Hepatic stellate cell (primary cell): Measurements from ENCODE around the gene ICAM2.
"Not testable (repeated sequence)": the region's sequence is repeated elsewhere in the genome, so short reads cannot be mapped to it uniquely, and the experiment has no call there.

Experiments used
- DNase-seq: peaks from one replicate; pipeline ENCODE4 v3.0.0; 2011; ENCODE audit warnings: low spot score

ICAM2 gene

DNA sequence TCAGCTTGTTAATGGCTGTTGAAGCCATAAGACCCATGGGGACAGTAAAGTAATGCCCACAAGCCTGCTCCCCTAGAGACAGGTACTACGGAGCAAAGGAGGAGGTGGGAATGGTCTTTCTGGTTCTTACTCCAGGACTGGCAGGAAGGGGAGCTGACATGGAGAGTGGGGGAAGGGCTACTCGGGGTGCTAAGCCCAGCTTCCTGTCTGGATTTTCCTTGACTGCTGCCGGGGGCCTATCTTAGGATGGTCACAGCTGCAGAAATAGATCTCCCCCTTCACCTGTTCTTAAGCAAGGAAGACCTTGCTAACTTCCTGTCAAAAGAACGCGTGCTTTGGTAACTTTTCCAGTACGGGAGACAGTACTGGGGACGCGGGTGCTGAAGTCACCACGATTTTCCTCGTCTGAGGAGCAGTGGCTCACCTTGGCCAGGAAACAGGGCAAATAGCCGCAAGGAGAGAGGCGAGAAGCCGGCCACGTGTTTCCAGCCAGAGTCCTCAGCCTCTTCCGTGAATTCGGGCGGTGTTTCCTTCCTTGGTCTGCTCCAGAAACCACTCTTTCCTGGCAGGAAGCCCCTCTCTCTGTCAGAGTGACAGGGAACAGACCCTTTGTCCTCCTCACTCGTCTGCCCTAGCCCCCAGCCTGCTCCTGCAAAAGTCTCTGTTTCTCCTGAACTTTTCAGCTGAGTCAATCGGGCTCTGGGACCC is 22.9 kb downstream of the ICAM2 start:
- no peak for DNase-seq

DNA sequence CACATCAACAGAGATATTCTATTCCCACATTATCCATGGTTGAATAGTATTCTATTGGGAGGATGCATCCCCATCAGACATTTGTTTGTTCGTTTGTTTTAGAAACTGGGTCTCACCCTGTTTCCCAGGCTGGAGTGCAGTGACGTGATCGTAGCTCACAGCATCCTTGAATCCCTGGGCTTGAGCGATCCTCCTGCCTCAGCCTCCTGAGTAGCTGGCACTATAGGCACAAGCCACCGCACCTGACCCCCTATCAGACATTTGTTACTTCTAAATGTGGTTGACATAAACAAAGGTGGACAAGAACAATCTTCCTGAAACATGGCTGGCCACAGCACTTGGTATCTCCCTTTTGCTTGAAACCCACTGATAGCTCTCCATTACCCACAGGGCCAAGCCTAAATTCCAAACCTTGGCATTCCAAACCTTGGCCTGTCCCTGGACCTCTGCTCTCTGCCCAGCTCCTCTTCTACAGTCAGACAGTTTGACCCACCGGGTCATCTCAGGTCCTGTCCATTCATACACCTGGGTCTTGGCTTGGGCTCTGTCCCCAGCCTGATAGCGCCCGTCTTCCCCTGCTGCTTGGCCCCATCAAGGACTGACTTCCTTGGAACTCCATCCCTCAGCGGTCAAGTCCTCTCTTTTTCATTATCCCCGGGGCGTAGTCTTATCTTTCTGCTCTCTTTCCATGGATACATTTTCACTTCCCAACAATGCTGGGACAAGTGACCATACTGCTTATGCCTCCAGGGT is 23.8 kb downstream of the ICAM2 start:
- no peak for DNase-seq

GRCh38 chr17:63995626-63996025 is 24.8 kb downstream of the ICAM2 start:
- no peak for DNase-seq

GRCh38 chr17:63993368-63993985 is 27.0 kb downstream of the ICAM2 start:
- no peak for DNase-seq

GRCh38 chr17:63991611-63992010 is 28.8 kb downstream of the ICAM2 start:
- DNase-seq = no peak

GRCh38 chr17:63989622-63990345 is 30.6 kb downstream of the ICAM2 start:
- DNase-seq = no peak

- DNase-seq = peak; percentile 44
Measured at GRCh38 chr17:63988741-63989621, 31.5 kb downstream of the ICAM2 start.

- DNase-seq = no peak
Measured at GRCh38 chr17:63988127-63988478, 32.3 kb downstream of the ICAM2 start.

GRCh38 chr17:63987221-63988126 is 33.0 kb downstream of the ICAM2 start:
- DNase-seq = no peak

DNA sequence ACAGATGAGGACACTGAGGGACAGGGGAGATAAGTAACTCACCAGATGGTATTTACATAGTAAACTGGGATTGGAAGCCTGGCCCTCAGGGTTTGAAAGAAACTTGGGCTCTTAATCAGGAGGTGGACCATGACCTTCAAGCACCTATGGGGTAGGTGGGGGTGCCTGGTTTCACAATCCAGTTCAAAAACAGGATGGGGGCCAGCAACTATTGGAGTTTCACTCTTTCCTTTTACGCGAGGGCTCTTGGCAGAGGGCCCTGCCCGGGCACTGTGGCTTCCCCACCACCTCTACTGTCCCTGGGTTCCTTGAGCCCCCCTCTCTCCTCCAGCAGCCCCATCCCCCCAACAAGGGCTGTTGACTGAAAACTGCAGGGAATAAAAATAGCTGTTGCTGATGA is 33.6 kb downstream of the ICAM2 start:
- DNase-seq = no peak

DNA sequence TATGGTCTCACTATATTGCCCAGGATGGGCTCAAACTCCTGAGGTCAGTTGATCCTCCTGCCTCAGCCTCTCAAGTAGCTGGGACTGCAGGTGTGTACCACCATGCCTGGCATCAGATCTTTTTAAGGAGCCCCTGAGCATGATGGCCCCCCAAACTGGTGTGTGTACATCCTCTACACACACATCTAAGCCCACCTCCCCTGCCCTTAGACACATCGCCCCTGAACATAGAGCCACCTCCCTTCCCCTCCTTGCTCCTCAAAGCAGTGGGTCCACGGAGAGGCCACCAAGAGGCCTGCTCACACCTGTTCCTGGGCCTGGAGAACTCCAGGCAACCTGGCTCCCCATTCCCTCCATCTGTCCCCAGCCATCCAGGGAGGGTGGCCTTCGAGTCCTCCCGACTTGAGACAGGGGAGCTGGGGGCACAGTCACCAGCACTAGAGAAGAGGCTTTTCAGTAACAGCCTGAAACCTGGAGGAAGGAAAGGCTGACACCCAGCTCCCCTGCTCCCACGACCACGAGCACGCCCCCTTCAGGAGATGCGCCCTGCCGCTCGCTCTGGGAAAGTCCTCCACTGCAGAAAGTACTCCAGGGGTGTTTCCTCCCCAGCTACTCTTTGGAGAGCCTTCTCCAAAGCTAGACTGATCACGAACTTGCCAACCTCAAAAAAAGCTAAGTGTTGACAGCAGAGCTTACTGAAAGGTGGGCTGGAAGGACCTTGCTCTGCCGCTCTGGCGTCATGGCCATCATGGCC is 34.9 kb downstream of the ICAM2 start:
- DNase-seq = no peak

- DNase-seq = peak; percentile 84
Measured at GRCh38 chr17:63984651-63985386, 35.6 kb downstream of the ICAM2 start.

GRCh38 chr17:63984236-63984635 is 36.2 kb downstream of the ICAM2 start:
- no peak for DNase-seq

DNA sequence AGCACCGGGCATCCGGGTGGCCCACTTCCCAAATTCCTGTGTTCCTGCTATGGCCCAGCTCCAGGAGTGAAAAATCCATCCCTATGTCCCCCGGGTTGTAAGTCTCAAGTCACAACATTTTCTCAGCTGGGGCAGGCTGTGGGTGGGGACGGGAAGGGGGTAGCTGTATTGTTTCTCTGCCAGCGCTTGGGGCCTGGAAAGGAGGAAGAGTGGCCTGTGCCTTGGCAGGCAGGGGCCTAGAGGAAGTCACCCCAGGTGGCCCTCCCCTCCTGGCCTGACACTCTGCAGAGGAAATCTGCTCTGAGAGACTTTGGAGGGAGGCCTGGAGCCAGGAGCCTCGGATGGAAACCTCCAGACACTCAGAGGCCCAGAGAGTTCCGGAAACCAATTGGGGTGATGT is 37.1 kb downstream of the ICAM2 start:
- DNase-seq = no peak

- not testable (repeated sequence) for DNase-seq
Measured at GRCh38 chr17:63982641-63983040, 37.8 kb downstream of the ICAM2 start.

- no peak for DNase-seq
Measured at GRCh38 chr17:63978272-63979200, 41.9 kb downstream of the ICAM2 start.

DNA sequence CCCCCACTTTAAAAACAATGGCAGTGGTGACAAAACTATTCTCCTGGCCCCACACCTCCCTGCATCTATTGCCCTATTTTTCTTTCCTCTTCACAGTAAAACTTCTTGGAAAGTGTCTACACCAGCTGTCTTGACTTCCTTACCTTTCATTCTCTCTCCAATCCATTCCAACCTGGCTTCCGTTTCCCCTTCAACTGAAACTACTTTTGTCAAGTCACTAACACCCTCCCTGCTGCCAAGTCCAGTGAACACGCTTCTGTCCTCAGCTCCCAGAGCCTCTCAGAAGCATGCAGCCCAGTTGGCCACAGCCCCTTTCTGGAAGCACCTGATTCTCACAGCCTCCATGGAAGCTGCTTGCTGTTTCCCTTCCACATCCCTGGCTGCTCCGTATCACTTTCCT is 43.7 kb downstream of the ICAM2 start:
- DNase-seq = no peak

GRCh38 chr17:63975541-63976092 is 44.8 kb downstream of the ICAM2 start:
- DNase-seq = no peak
